GM12874 (cell line): ENCODE data around the gene GNA14.

Experiments
- CTCF ChIP-seq: IDR thresholded peaks from 2 replicates; pipeline ENCODE4 v1.5.1; 2011; ENCODE audit warnings: low read depth, mild to moderate bottlenecking, control low read depth, low read length, moderate library complexity; ENCODE audit not compliant: insufficient read depth

Gene GNA14

GRCh38 chr9:77384406-77384805 is 263.7 kb downstream of the GNA14 start:
- no peak for TF ChIP-seq CTCF

- TF ChIP-seq CTCF = no peak
Observed at GRCh38 chr9:77375956-77376532, 272.1 kb downstream of the GNA14 start.

GRCh38 chr9:77374266-77374665 is 273.9 kb downstream of the GNA14 start:
- TF ChIP-seq CTCF = no peak
